SK-N-DZ (cell line): ENCODE measurements around the gene USP49.

ENCODE experiments used
- DNase-seq: peaks from one replicate; pipeline ENCODE4 v3.0.0-alpha.2; 2015; ENCODE audit warnings: low spot score

USP49 gene

DNA sequence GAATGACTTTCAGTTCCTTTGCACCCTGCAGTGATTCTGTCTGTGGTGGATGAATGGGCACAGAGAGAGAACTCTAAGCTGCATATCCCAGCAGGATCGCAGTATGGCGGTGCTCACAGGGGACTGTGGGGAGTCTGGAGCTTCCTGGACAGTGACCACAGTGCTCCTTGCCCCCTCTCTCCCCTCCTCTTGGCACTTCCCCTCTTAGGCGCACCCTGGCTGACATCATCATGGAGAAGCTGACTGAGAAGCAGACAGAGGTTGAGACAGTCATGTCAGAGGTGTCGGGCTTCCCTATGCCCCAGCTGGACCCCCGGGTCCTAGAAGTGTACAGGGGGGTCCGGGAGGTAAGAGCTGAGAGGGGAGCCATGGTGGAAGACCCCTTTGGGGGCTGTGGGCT lies 34.7 kb upstream of the USP49 start:
- DNase-seq: no peak

DNA sequence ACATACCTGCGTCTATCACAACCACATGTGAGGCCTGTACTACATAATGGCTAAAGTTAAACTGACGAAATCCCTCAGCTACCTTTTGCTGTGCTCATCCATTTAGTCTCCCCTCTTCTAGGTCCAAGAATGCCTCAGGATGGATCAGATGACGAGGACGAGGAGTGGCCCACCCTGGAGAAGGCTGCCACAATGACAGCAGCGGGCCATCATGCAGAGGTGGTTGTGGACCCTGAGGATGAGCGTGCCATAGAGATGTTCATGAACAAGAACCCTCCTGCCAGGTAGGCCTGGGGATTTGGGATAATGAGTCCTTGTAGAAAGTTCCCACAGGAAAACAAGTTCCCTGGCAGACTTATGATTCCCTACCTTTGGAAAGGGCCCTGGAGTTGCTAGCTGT lies 32.1 kb upstream of the USP49 start:
- DNase-seq: no peak

- DNase-seq: no peak
Measured at GRCh38 chr6:41922154-41922553, 27.0 kb upstream of the USP49 start.

DNA sequence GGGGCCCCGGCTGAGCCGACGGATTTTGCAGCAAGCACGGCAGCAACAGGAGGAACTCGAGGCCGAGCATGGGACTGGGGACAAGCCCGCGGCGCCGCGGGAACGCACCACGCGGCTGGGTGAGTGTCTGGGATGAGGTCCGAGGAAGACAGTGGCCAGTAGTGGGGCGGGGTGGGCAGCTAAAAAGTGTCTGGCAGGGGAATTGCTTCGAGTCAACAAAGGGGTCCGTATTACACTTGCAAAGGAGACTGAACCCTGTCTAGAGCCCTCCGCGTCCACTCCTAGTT lies 26.5 kb upstream of the USP49 start:
- DNase-seq: no peak

- peak; percentile 93 for DNase-seq
Measured at GRCh38 chr6:41920921-41921711, 25.9 kb upstream of the USP49 start, which contains the start of the genes BYSL and MED20. Gene BYSL, plus strand, starts transcription at chr6:41921499. Its CDS starts 64 bp downstream, at chr6:41921563. Gene MED20, minus strand, starts transcription at chr6:41921139. Its CDS starts 121 bp downstream, at chr6:41921018.

GRCh38 chr6:41917528-41917927 lies 22.4 kb upstream of the USP49 start:
- DNase-seq: no peak

GRCh38 chr6:41914869-41915530 lies 19.8 kb upstream of the USP49 start:
- no peak for DNase-seq

- no peak for DNase-seq
Measured at GRCh38 chr6:41914343-41914742, 19.2 kb upstream of the USP49 start.

DNA sequence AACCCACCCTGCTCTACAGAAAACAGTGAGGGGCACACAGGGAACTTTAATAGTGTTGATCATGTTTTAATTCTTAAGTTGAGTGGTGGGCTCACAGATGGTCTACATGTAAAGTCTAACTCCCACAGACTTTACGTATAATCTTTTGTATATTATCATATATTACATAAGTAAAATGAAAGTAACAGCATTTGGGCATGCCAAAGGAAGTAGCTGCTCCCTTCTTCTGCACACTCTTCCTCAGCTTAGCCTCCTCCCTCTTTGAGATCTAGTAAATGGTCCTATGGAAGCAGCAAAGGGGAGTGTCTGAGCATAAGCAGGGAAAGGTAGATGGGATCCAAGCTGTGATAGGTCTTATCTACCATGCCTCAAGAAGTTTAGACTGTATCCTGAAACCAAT lies 14.6 kb upstream of the USP49 start:
- DNase-seq: no peak

- DNase-seq: no peak
Measured at GRCh38 chr6:41901882-41902519, 6.8 kb upstream of the USP49 start.

GRCh38 chr6:41900861-41901260 lies 5.7 kb upstream of the USP49 start:
- no peak for DNase-seq

GRCh38 chr6:41896281-41896680 lies 1.1 kb upstream of the USP49 start:
- no peak for DNase-seq

DNA sequence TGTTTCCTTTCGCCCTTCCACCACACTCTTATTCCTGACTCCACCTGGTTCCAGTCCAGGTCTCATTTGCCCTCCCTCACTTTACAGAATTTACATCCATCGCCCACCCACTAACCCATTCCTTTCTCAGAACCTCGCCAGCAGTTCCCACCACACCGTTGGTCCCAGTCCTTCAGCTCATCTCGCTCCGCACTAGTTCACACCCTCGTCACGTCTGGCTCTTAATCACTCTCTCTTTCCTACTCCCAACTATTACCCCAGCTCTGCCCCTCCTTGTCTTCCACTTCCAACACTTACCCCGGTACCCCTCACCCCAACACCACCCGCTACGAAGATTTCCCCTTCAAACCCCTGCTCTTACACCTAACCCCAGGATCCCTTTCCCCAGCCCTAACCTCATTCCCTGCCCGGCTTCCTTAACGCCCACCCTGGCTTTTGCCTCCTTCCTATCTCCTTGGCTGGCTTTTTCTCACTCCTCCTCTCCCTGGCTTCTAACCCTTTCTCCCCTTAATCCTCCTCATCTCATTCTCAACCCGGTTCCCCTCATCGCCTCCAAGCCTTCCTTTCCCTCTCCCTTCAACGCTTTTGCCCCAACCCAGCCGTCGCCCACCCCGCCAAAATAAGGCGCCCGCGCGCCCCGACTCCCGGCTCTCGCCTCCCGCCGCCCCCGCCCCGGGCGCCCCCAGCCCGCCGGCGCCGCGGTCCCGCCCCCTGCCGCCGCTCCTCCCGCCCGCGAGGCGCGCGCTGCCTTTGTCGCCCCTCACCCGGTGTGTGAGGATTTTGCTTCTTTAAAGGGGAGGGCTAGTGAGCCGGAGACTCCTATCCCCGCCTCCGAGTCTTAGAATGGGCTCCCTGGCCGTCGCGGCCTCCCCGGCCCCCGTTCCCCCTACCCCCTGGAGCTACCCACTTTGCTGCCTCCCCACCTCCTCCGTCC lies 542 bp downstream of the USP49 start:
- peak; percentile 56 for DNase-seq

DNA sequence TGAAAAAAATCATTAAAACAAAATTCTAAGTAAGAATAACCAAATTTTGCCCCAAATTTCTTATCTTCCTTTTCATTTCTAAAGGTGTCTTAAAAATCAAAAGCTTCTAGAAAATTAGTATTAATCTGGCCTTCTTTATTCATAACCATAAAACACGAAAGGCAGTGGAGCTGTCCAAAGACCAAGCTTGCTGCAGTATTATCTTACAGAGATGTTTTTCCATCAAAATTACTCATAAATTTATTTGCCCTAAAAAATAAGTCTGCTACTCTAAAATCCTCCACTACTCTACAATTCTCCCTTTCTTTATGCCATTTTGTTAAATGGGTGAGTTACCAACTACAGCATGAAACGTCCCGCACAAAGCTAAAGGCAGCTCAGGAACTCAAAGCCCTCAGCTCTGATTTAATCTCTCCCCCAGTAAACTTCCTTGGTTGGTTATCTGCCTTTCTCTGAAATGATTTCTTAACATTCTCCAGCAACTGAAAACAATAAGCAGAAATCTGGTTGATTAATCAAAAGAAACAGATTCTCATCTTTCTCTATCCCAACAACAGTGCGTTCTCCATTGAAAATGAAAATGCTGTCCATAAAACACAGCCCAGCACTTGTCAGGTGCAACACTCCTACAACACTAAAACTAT lies 2.1 kb downstream of the USP49 start:
- DNase-seq: no peak

- DNase-seq: no peak
Measured at GRCh38 chr6:41887331-41887751, 7.8 kb downstream of the USP49 start.

DNA sequence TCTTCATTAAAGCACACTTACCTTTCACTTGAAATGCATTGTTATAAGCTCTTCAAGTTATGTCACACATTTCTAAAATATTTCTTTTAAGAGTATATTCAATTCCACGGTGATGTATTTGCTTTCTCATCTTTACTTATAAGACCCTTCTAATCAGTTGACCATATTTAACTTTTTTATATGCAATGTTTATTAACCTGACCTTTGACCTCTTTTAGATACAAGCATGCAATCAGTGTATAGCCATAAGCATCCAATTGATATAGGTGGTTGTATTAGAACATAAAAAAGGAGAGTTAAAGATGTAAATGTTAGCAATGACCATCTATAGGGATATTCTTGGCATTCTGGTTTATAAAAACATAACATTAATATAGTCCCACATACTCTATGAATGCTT lies 9.2 kb downstream of the USP49 start:
- no peak for DNase-seq

GRCh38 chr6:41884957-41885356 lies 10.2 kb downstream of the USP49 start:
- no peak for DNase-seq

GRCh38 chr6:41881506-41881905 lies 13.7 kb downstream of the USP49 start:
- no peak for DNase-seq

- no peak for DNase-seq
Measured at GRCh38 chr6:41878961-41879405, 16.2 kb downstream of the USP49 start.

DNA sequence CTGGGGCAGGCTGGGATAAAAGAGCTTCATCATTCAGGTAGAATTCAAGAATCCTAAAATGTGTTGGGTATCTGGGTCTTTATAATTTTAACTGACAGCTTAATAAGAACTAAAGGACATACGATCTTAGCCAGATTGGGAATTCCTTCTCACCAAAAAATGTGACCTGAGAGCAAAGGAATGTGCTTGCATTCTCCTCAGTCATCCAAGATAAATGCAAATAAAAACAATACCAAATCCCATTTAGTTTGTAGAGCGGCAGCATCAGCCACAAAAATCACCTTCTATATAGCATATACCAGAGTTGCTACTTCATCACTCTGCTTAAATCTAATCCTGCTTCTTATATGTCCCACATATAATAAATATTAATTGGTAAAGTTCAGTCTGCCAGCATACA lies 16.9 kb downstream of the USP49 start:
- DNase-seq: no peak

DNA sequence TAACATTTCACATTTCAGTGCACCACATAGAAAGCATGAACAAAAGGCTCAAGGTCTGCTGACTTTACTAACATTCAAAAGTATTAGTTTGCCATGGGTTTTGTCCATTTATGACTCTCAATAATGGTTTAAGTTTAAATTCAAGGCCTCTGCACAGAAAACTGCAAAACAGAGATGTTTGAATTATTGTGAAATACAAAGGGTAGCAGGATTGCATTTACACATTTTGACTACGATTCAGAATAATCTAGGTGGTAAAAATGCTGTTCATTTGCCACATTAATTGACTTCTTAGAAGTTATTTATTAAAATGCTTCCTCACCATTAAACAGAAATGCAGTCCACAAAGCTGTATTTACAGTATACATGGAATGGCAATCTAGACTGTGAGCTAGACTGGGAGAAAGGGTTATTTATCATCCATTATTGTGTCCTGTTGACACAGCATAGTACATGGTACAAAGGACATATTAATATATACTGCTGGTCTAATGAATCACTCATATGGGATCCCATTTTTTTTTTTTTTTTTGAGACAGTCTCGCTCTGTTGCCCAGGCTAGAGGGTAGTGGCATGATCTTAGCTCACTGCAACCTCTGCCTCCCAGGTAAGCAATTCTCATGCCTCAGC lies 18.0 kb downstream of the USP49 start:
- no peak for DNase-seq
